ENCODE data around the gene FGF18.

FGF18 gene

GRCh38 chr5:171494452-171495121, 75.1 kb downstream of the FGF18 start (continued):
- peak; percentile 55; the same call in 1 of the 2 replicates for TF ChIP-seq ZNF391 (tag by site-specific recombination; IDR thresholded peaks at IDR 0.05; ENCODE audit: borderline replicate concordance, low read depth)
- TF ChIP-seq ZNF280C (tag by site-specific recombination; IDR thresholded peaks at IDR 0.05): no peak
- no peak for TF ChIP-seq ZBTB49 (tag by site-specific recombination; IDR thresholded peaks at IDR 0.05; ENCODE audit: low read depth)
- TF ChIP-seq ZSCAN30 (tag by site-specific recombination; IDR thresholded peaks at IDR 0.05): peak; percentile 81
- TF ChIP-seq ZNF513 (tag by site-specific recombination; IDR thresholded peaks at IDR 0.05): no peak
- no peak for TF ChIP-seq ZNF548 (tag by site-specific recombination; IDR thresholded peaks at IDR 0.05)
- TF ChIP-seq ATF2 (tag by site-specific recombination; IDR thresholded peaks at IDR 0.05; ENCODE audit: low read depth): no peak
- TF ChIP-seq TRIM28 (IDR thresholded peaks at IDR 0.05; ENCODE audit: borderline replicate concordance, low read length): no peak; the same call in 1 of the 2 replicates
- TF ChIP-seq ZNF701 (tag by site-specific recombination; IDR thresholded peaks at IDR 0.05): no peak
- TF ChIP-seq SETDB1 (IDR thresholded peaks at IDR 0.05; ENCODE audit: insufficient read length, low read length): no peak
- TF ChIP-seq TCF7L2 (IDR thresholded peaks at IDR 0.05; ENCODE audit: borderline replicate concordance, low read depth, low read length): no peak
- no peak for TF ChIP-seq ZNF157 (tag by site-specific recombination; IDR thresholded peaks at IDR 0.05)
- TF ChIP-seq ZNF10 (tag by site-specific recombination; IDR thresholded peaks at IDR 0.05): no peak
- TF ChIP-seq BCL11B (tag by site-specific recombination; IDR thresholded peaks at IDR 0.05; ENCODE audit: low read depth): no peak
- TF ChIP-seq ZNF202 (tag by site-specific recombination; IDR thresholded peaks at IDR 0.05; ENCODE audit: borderline replicate concordance): no peak
- TF ChIP-seq HOXD13 (CRISPR knock-in tag; IDR thresholded peaks at IDR 0.05; ENCODE audit: borderline replicate concordance): no peak
- TF ChIP-seq ZNF175 (tag by site-specific recombination; IDR thresholded peaks at IDR 0.05): no peak
- no peak for TF ChIP-seq ZNF155 (tag by site-specific recombination; IDR thresholded peaks at IDR 0.05)
- TF ChIP-seq ZBTB44 (tag by site-specific recombination; IDR thresholded peaks at IDR 0.05): no peak
- TF ChIP-seq ZBTB21 (tag by site-specific recombination; IDR thresholded peaks at IDR 0.05): no peak
- TF ChIP-seq ZNF621 (tag by site-specific recombination; IDR thresholded peaks at IDR 0.05): no peak
- no peak for TF ChIP-seq ZNF354C (tag by site-specific recombination; IDR thresholded peaks at IDR 0.05; ENCODE audit: borderline replicate concordance, low read depth)
- peak; percentile 65 for TF ChIP-seq ZNF335 (tag by site-specific recombination; conservative IDR thresholded peaks at IDR 0.05)
- no peak for TF ChIP-seq ZBTB20 (tag by site-specific recombination; IDR thresholded peaks at IDR 0.05)
- TF ChIP-seq YY1 (tag by site-specific recombination; IDR thresholded peaks at IDR 0.05): no peak
- no peak for TF ChIP-seq ZNF792 (tag by site-specific recombination; IDR thresholded peaks at IDR 0.05)
- no peak for TF ChIP-seq ZNF16 (tag by site-specific recombination; IDR thresholded peaks at IDR 0.05; ENCODE audit: low read depth)
- TF ChIP-seq ZNF211 (tag by site-specific recombination; IDR thresholded peaks at IDR 0.05; ENCODE audit: low read depth): no peak
- 0 out of 2 replicates have a peak, but pooled peaks have one; percentile 18 for TF ChIP-seq PRDM1 (tag by site-specific recombination; IDR thresholded peaks at IDR 0.05)
- TF ChIP-seq GLIS2 (tag by site-specific recombination; IDR thresholded peaks at IDR 0.05): peak; percentile 89
- no peak for TF ChIP-seq ZNF140 (tag by site-specific recombination; IDR thresholded peaks at IDR 0.05)
